ENCODE results near the gene CREBL2. TPM values are rescaled to one million over a fixed set of nuclear protein-coding genes. Genes with fewer than 3 reads are reported as not detected.

Gene CREBL2
- total RNA-seq, 4 donors from 2014 or later: 11.2 to 42.7 (median 26.4) TPM

- no peak for DNase-seq
- H3K9me3 ChIP-seq: no peaks in the 10 kb centered on the region
- intact Hi-C loops (cut with DNase I; ENCODE audit: low total_unique reads): no loop called here
- no peaks in the 10 kb centered on the region for H3K27me3 ChIP-seq
- in situ Hi-C loops (cut with MboI; ENCODE audit: low pct_ligation_motif_present in 1 of 4, low pct_unique_long_range_greater_than_20kb in 1 of 4, low sequenced_read_pairs in 3 of 4): no loop called here
- no peak for TF ChIP-seq EP300 (IDR thresholded peaks at IDR 0.05; ENCODE audit: low read depth)
- TF ChIP-seq CTCF (IDR thresholded peaks at IDR 0.05): no peak
- H3K36me3 ChIP-seq: no peaks in the 10 kb centered on the region
- no peak overlapping the region for H3K4me3 ChIP-seq
- H3K4me1 ChIP-seq: peaks cover 3 to 46% (median 19%) of the 10 kb centered on the region in 4 donors
- H3K27ac ChIP-seq: no peak overlapping the region
- WGBS, 2 donors (ENCODE audit: low coverage in 1 of 2): 81 to 100% methylated on average over 1 to 5 of the region's 5 CpGs
Observed at GRCh38 chr12:12624498-12624992, 12.9 kb downstream of the CREBL2 start.

GRCh38 chr12:12626471-12626870 lies 14.8 kb downstream of the CREBL2 start:
- TF ChIP-seq POLR2A (IDR thresholded peaks at IDR 0.05) (no peak), EP300 (IDR thresholded peaks at IDR 0.05; ENCODE audit: low read depth) (no peak), CTCF (IDR thresholded peaks at IDR 0.05) (no peak), POLR2AphosphoS5 (IDR thresholded peaks at IDR 0.05) (no peak)
- Histone ChIP-seq H3K4me1 (peaks cover 3 to 32% (median 15%) of the 10 kb centered on the region in 4 donors), H3K9me3 (no peaks in the 10 kb centered on the region), H3K27me3 (no peaks in the 10 kb centered on the region), H3K27ac (no peak overlapping the region), H3K4me3 (no peak overlapping the region), H3K36me3 (no peaks in the 10 kb centered on the region)
- in situ Hi-C loops (cut with MboI; ENCODE audit: low pct_ligation_motif_present in 1 of 4, low pct_unique_long_range_greater_than_20kb in 1 of 4, low sequenced_read_pairs in 3 of 4) (no loop called here), intact Hi-C loops (cut with DNase I; ENCODE audit: low total_unique reads) (loop anchor here (5.0 kb wide), 1 partner anchor 56 kb away; no protein-coding TSS in a partner anchor)
- 83 to 86% methylated on average over 2 of the region's 2 CpGs for WGBS, 2 donors (ENCODE audit: low coverage in 1 of 2)
- no peak for DNase-seq

- H3K27me3 ChIP-seq: no peaks in the 10 kb centered on the region
- no peak for DNase-seq
- H3K4me3 ChIP-seq: no peak overlapping the region
- H3K4me1 ChIP-seq: peaks cover 3 to 23% (median 9%) of the 10 kb centered on the region in 4 donors
- intact Hi-C loops (cut with DNase I; ENCODE audit: low total_unique reads): loop anchor here (5.0 kb wide), 1 partner anchor 55 kb away; no protein-coding TSS in a partner anchor
- H3K9me3 ChIP-seq: no peaks in the 10 kb centered on the region
- H3K36me3 ChIP-seq: no peaks in the 10 kb centered on the region
- in situ Hi-C loops (cut with MboI; ENCODE audit: low pct_ligation_motif_present in 1 of 4, low pct_unique_long_range_greater_than_20kb in 1 of 4, low sequenced_read_pairs in 3 of 4): no loop called here
- H3K27ac ChIP-seq: no peak overlapping the region
- TF ChIP-seq POLR2A (IDR thresholded peaks at IDR 0.05): no peak
- TF ChIP-seq POLR2AphosphoS5 (IDR thresholded peaks at IDR 0.05): no peak
- TF ChIP-seq CTCF (IDR thresholded peaks at IDR 0.05): no peak
- no peak for TF ChIP-seq EP300 (IDR thresholded peaks at IDR 0.05; ENCODE audit: low read depth)
- 74 to 75% methylated on average over 2 of the region's 2 CpGs for WGBS, 2 donors (ENCODE audit: low coverage in 1 of 2)
Observed at GRCh38 chr12:12627308-12627827, 15.7 kb downstream of the CREBL2 start.

- intact Hi-C loops (cut with DNase I; ENCODE audit: low total_unique reads): loop anchor here (5.0 kb wide), 1 partner anchor 54 kb away; no protein-coding TSS in a partner anchor
- no peak for DNase-seq
- no peak overlapping the region for H3K4me3 ChIP-seq
- no peaks in the 10 kb centered on the region for H3K9me3 ChIP-seq
- H3K27me3 ChIP-seq: no peaks in the 10 kb centered on the region
- no peaks in the 10 kb centered on the region for H3K36me3 ChIP-seq
- WGBS, 2 donors (ENCODE audit: low coverage in 1 of 2): 98% methylated on average over 4 of the region's 4 CpGs; no CpG with 5 or more reads in 1 of the 2 donors
- TF ChIP-seq POLR2AphosphoS5 (IDR thresholded peaks at IDR 0.05) (no peak), EP300 (IDR thresholded peaks at IDR 0.05; ENCODE audit: low read depth) (no peak), POLR2A (IDR thresholded peaks at IDR 0.05) (no peak), CTCF (IDR thresholded peaks at IDR 0.05) (no peak)
- in situ Hi-C loops (cut with MboI; ENCODE audit: low pct_ligation_motif_present in 1 of 4, low pct_unique_long_range_greater_than_20kb in 1 of 4, low sequenced_read_pairs in 3 of 4): no loop called here
- H3K27ac ChIP-seq: no peak overlapping the region
- peaks cover 0 to 18% (median 6%) of the 10 kb centered on the region in 4 donors for H3K4me1 ChIP-seq
Observed at GRCh38 chr12:12628013-12628412, 16.3 kb downstream of the CREBL2 start.

Data from transverse colon (tissue), 4 donors.